ENCODE measurements around the gene BCL2.

BCL2 gene

DNA sequence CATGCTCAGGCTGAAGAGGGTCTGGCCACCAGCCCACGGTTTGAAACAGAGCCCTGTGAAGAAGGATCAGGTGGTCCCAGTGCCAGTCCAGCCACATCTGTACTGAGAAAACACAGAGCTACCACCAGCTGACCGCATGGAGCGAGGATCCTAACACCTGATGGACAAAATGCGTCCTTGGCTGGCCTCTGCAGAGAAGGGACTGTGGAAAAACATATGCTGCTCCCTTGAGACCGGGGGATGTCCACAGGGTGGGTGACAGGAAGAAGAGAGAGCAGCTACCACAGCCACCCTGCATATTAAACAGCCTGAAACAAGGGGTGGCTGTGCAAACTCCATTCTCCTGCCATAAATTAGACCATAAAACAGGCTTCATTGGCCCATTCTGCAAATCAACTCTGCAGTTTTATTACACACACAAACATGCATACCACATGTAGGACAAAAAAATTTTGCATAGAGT, 137.2 kb downstream of the BCL2 start:
- Mint-ChIP-seq H3K4me1 (peaks cover 86% of the 10 kb centered on the region), H3K9me3 (no peaks in the 10 kb centered on the region), H3K4me3 (no peak overlapping the region), H3K27ac (peak overlapping the region in 1 of 3 experiments; percentile 40), H3K36me3 (ENCODE audit: low read depth) (no peaks in the 10 kb centered on the region), H3K27me3 (ENCODE audit: low read depth) (peaks cover 3% of the 10 kb centered on the region)
- TF ChIP-seq, protein P1, sequence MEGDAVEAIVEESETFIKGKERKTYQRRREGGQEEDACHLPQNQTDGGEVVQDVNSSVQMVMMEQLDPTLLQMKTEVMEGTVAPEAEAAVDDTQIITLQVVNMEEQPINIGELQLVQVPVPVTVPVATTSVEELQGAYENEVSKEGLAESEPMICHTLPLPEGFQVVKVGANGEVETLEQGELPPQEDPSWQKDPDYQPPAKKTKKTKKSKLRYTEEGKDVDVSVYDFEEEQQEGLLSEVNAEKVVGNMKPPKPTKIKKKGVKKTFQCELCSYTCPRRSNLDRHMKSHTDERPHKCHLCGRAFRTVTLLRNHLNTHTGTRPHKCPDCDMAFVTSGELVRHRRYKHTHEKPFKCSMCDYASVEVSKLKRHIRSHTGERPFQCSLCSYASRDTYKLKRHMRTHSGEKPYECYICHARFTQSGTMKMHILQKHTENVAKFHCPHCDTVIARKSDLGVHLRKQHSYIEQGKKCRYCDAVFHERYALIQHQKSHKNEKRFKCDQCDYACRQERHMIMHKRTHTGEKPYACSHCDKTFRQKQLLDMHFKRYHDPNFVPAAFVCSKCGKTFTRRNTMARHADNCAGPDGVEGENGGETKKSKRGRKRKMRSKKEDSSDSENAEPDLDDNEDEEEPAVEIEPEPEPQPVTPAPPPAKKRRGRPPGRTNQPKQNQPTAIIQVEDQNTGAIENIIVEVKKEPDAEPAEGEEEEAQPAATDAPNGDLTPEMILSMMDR (IDR thresholded peaks at IDR 0.05; ENCODE audit: unreplicated experiment in 3 of 3) = no peak

DNA sequence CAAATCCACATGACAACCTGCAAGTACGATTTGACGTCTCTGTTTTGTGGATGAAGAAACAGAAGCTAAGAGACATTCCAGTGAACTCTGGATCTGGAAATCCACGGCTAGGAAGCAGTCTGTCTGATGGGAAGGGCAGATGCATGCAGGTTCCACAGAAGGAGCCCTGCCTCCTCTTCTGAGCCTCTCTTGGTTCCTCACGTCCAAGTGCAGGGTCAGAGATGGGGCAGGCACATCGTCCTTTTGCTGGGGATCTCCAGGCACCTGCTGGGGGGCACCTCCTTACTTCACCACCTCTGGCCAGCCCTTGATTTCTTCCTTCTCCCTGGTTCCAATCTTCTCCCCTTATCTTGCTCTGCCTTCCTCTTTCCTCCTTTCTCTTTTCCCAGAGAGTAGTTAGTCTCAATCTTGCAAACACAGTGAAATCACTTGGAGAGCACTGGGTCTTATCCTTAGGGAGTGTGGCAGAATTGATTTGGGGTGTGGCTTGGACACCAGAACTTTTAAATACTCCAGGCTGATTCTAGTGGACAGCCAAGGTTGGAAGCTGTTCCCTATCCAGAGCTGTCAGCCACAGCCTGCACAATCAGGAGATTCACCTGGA, 137.8 kb downstream of the BCL2 start:
- TF ChIP-seq, protein P1 (IDR thresholded peaks at IDR 0.05; ENCODE audit: unreplicated experiment in 3 of 3) = no peak
- Mint-ChIP-seq H3K4me1 (peaks cover 81% of the 10 kb centered on the region), H3K36me3 (ENCODE audit: low read depth) (no peaks in the 10 kb centered on the region), H3K27ac (peak overlapping the region in 2 of 3 experiments; percentile 18 to 23), H3K9me3 (no peaks in the 10 kb centered on the region), H3K4me3 (peak overlapping the region in 1 of 3 experiments; percentile 6), H3K27me3 (ENCODE audit: low read depth) (peaks cover 3% of the 10 kb centered on the region)

DNA sequence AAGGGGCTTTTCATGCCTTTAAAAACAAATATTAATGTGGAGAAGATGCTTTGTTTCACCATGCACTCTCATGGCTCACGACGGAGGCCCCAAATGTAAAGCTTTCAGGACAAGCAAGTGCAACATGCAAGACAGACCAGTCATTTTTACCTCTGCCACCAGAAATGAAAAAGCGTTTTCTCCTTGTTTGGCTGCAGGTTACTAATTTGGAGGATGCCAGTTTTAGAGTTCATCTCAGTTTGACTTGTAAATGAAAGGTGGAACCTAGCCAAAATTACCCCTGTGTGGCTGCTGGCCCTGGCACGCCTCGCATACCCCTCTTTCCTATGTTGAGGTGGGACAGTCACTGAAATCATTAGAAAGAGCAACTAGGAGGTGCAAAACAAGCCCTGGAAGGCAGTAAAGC, 138.6 kb downstream of the BCL2 start:
- Mint-ChIP-seq H3K4me3 (no peak overlapping the region), H3K4me1 (peaks cover 76% of the 10 kb centered on the region), H3K36me3 (ENCODE audit: low read depth) (no peaks in the 10 kb centered on the region), H3K27ac (peak overlapping the region in 2 of 3 experiments; percentile 22 to 85), H3K9me3 (no peaks in the 10 kb centered on the region), H3K27me3 (ENCODE audit: low read depth) (peaks cover 3% of the 10 kb centered on the region)
- TF ChIP-seq, protein P1 (IDR thresholded peaks at IDR 0.05; ENCODE audit: unreplicated experiment in 3 of 3) = no peak

DNA sequence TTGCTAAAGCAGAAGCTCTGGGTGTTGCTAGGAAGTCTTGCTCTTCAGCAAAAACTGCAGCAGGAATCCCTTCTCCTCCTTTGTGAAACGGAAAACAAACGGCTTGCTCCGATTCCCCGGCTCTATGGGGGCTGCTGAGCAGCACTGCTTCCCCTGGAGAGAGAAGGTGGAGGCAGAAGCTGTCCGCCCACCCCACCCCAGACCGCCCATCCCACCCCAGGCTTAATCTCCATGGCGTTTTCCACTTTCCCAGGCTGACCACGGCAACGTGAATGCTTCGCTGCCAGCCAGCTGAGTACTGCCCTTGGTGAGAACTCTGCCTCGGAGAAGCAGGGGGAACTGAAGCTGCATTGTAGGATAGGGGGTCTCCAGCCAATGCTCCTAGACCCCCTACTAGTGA, 139.2 kb downstream of the BCL2 start:
- Mint-ChIP-seq H3K9me3 (no peaks in the 10 kb centered on the region), H3K27me3 (ENCODE audit: low read depth) (peaks cover 3% of the 10 kb centered on the region)
- TF ChIP-seq, protein P1 (IDR thresholded peaks at IDR 0.05; ENCODE audit: unreplicated experiment in 3 of 3) = no peak

DNA sequence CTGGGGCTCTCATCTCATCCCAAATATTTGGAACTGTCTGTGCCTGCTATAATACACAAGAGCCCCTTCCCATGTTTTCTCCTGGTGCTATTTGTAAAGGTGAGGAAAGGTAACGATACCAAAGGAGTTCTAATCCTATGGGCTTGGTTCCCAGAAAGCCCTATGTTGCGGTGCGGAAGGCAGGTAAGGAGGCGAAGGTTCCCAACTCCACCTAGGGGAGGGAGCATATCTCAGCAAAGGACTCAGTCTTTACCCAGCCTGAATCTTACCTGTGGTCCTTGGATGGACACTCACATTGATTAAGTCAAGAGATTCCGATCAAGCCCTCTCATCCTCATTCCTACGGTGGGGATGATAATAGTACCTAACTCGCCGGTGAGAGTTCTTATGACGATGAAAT, 140.1 kb downstream of the BCL2 start:
- peaks cover 71% of the 10 kb centered on the region for H3K4me1 Mint-ChIP-seq
- H3K27ac Mint-ChIP-seq = peak overlapping the region; percentile 3 to 85 (median 23)
- no peaks in the 10 kb centered on the region for H3K36me3 Mint-ChIP-seq (ENCODE audit: low read depth)
- TF ChIP-seq, protein P1 (IDR thresholded peaks at IDR 0.05; ENCODE audit: unreplicated experiment in 3 of 3) = no peak
- no peak overlapping the region for H3K4me3 Mint-ChIP-seq
- H3K27me3 Mint-ChIP-seq (ENCODE audit: low read depth) = peaks cover 3% of the 10 kb centered on the region
- no peaks in the 10 kb centered on the region for H3K9me3 Mint-ChIP-seq

More for the DNA sequence above, 139.2 kb downstream of the BCL2 start:
- Mint-ChIP-seq H3K4me1 (peaks cover 77% of the 10 kb centered on the region), H3K36me3 (ENCODE audit: low read depth) (no peaks in the 10 kb centered on the region), H3K27ac (peak overlapping the region; percentile 3 to 85 (median 22)), H3K4me3 (peak overlapping the region in 1 of 3 experiments; percentile 28)

DNA sequence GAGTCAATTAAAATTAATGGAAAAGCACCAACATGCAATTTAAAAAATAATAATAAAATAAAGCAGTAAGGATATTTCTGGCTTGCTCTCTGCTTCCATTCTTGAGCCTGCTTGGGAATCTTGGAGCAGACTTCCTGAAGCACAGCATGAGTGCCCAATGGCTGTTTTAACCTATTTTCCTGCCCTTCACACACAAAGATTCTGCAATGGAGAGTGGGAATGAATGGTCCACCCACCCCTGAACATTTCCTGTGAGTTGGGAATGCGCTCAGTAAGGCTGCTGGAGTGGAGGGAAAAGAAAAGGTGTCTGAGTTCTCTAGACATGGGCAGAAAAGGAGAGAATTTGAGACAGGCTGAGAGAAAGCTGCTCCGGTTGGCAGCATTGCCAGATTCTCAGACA, 140.6 kb downstream of the BCL2 start:
- H3K36me3 Mint-ChIP-seq (ENCODE audit: low read depth) = no peaks in the 10 kb centered on the region
- peaks cover 70% of the 10 kb centered on the region for H3K4me1 Mint-ChIP-seq
- peaks cover 3% of the 10 kb centered on the region for H3K27me3 Mint-ChIP-seq (ENCODE audit: low read depth)
- peak overlapping the region; percentile 66 to 87 (median 85) for H3K27ac Mint-ChIP-seq
- TF ChIP-seq, protein P1 (IDR thresholded peaks at IDR 0.05; ENCODE audit: unreplicated experiment in 3 of 3) = no peak
- no peaks in the 10 kb centered on the region for H3K9me3 Mint-ChIP-seq
- peak overlapping the region in 2 of 3 experiments; percentile 42 to 61 for H3K4me3 Mint-ChIP-seq
